DMS114 treated with DMSO at 0.1 percent for 48 hours (cell line): ENCODE measurements around the gene LCN1.
A peak's percentile ranks its signal among the peaks of the same experiment; 100 is the strongest.

Source experiments
- DNase-seq: peaks from one replicate; lab custom pipeline; 2025; ENCODE audit not compliant: unreplicated experiment; lab: John Stamatoyannopoulos, UW

Gene LCN1

GRCh38 chr9:135488527-135488926 lies 32.7 kb upstream of the LCN1 start:
- no peak for DNase-seq

GRCh38 chr9:135489188-135489906 lies 31.9 kb upstream of the LCN1 start:
- DNase-seq = no peak

GRCh38 chr9:135490166-135490870 lies 30.9 kb upstream of the LCN1 start:
- no peak for DNase-seq

- no peak for DNase-seq
Measured at GRCh38 chr9:135490980-135491464, 30.2 kb upstream of the LCN1 start.

GRCh38 chr9:135491764-135492163 lies 29.5 kb upstream of the LCN1 start:
- no peak for DNase-seq

GRCh38 chr9:135492886-135493669 lies 28.2 kb upstream of the LCN1 start:
- no peak for DNase-seq

- DNase-seq = no peak
Measured at GRCh38 chr9:135494791-135495559, 26.3 kb upstream of the LCN1 start.

GRCh38 chr9:135498381-135499126 lies 22.7 kb upstream of the LCN1 start:
- DNase-seq = no peak

GRCh38 chr9:135499326-135500070 lies 21.7 kb upstream of the LCN1 start:
- peak; percentile 38 for DNase-seq

GRCh38 chr9:135500071-135500524 lies 21.1 kb upstream of the LCN1 start:
- DNase-seq = no peak

GRCh38 chr9:135500525-135501260 lies 20.5 kb upstream of the LCN1 start, which contains the start of gene MRPS2:
TSS of gene MRPS2 (plus strand) at chr9:135500682. CDS start at chr9:135500711, 29 bp downstream.
- peak; percentile 47 for DNase-seq

- DNase-seq = no peak
Measured at GRCh38 chr9:135501261-135502167, 19.7 kb upstream of the LCN1 start.

- no peak for DNase-seq
Measured at GRCh38 chr9:135502168-135502872, 18.9 kb upstream of the LCN1 start.

- DNase-seq = no peak
Measured at GRCh38 chr9:135502873-135503321, 18.3 kb upstream of the LCN1 start.

- no peak for DNase-seq
Measured at GRCh38 chr9:135503371-135504261, 17.6 kb upstream of the LCN1 start.
